UCSD-AML1 (cell line): ENCODE measurements around the gene RASAL2.
"Not testable (repeated sequence)": the region's sequence is repeated elsewhere in the genome, so short reads cannot be mapped to it uniquely, and the experiment has no call there.

Experiments
- DNase-seq: peaks from one replicate; lab custom pipeline; 2025; ENCODE audit not compliant: unreplicated experiment; lab: John Stamatoyannopoulos, UW

Gene RASAL2

GRCh38 chr1:178330848-178331497 lies 237.1 kb downstream of the RASAL2 start:
- no peak for DNase-seq

- no peak for DNase-seq
These were observed 241.5 kb downstream of the RASAL2 start for GRCh38 chr1:178335426-178335825.

- DNase-seq: no peak
These were observed 243.3 kb downstream of the RASAL2 start for GRCh38 chr1:178337091-178337706.

- DNase-seq: no peak
These were observed 245.9 kb downstream of the RASAL2 start for GRCh38 chr1:178339834-178340233.

- no peak for DNase-seq
These were observed 247.5 kb downstream of the RASAL2 start for GRCh38 chr1:178341261-178341956.

GRCh38 chr1:178342745-178343144 lies 248.8 kb downstream of the RASAL2 start:
- no peak for DNase-seq

GRCh38 chr1:178344513-178345091 lies 250.7 kb downstream of the RASAL2 start:
- DNase-seq: no peak

GRCh38 chr1:178345238-178345637 lies 251.3 kb downstream of the RASAL2 start:
- DNase-seq: no peak

GRCh38 chr1:178345807-178346206 lies 251.9 kb downstream of the RASAL2 start:
- no peak for DNase-seq

GRCh38 chr1:178349801-178350200 lies 255.9 kb downstream of the RASAL2 start:
- DNase-seq: no peak

- DNase-seq: not testable (repeated sequence)
These were observed 258.0 kb downstream of the RASAL2 start for GRCh38 chr1:178351911-178352310.

GRCh38 chr1:178352790-178353416 lies 259.0 kb downstream of the RASAL2 start:
- DNase-seq: no peak

- no peak for DNase-seq
These were observed 259.6 kb downstream of the RASAL2 start for GRCh38 chr1:178353524-178353923.

GRCh38 chr1:178354816-178355215 lies 260.9 kb downstream of the RASAL2 start:
- no peak for DNase-seq

GRCh38 chr1:178356299-178356698 lies 262.4 kb downstream of the RASAL2 start:
- no peak for DNase-seq

GRCh38 chr1:178358456-178358855 lies 264.6 kb downstream of the RASAL2 start:
- no peak for DNase-seq

GRCh38 chr1:178360421-178360820 lies 266.5 kb downstream of the RASAL2 start:
- no peak for DNase-seq

GRCh38 chr1:178361847-178362246 lies 267.9 kb downstream of the RASAL2 start:
- no peak for DNase-seq

GRCh38 chr1:178362747-178363146 lies 268.8 kb downstream of the RASAL2 start:
- no peak for DNase-seq

GRCh38 chr1:178364782-178365181 lies 270.9 kb downstream of the RASAL2 start:
- DNase-seq: no peak

GRCh38 chr1:178367151-178367550 lies 273.2 kb downstream of the RASAL2 start:
- DNase-seq: no peak
